Suprapubic skin (tissue), 4 donors: Measurements from ENCODE around the gene ERCC4.

Source experiments
- CTCF ChIP-seq, 2 donors: fragments of 200-600 bp in 1 of 2; fragments of 450-650 bp in 1 of 2; sonication (generic) in 1 of 2; IDR thresholded peaks; one replicate each; pipeline ENCODE4 v1.5.1; 2016 to 2019; ENCODE audit warnings: antibody characterized with exemption in 2 of 2, mild to moderate bottlenecking in 1 of 2, moderate library complexity in 1 of 2
- EP300 ChIP-seq: sonication (generic); formaldehyde crosslinking; IDR thresholded peaks from one replicate; pipeline ENCODE4 v1.6.1; 2017; ENCODE audit warnings: antibody characterized with exemption
- POLR2A ChIP-seq, 2 donors: fragments of 450-650 bp; IDR thresholded peaks; one replicate each; pipeline ENCODE4 v1.6.1; 2017; ENCODE audit warnings: antibody characterized with exemption in 2 of 2, mild to moderate bottlenecking in 2 of 2, moderate library complexity in 2 of 2
- POLR2AphosphoS5 ChIP-seq, 3 donors: sonication (generic); formaldehyde crosslinking; IDR thresholded peaks; one replicate each; pipeline ENCODE4 v1.6.1; 2017; ENCODE audit warnings: antibody characterized with exemption in 3 of 3

- TF ChIP-seq CTCF (IDR thresholded peaks at IDR 0.05) (no peak), POLR2A (IDR thresholded peaks at IDR 0.05) (no peak), POLR2AphosphoS5 (IDR thresholded peaks at IDR 0.05) (no peak), EP300 (no peak)
Observed at GRCh38 chr16:13896543-13897182, 23.3 kb upstream of the ERCC4 start.
